TTC549 (cell line): Measurements from ENCODE around the gene ADORA1.

Source experiments
- FAIRE-seq: peaks from 2 replicates; lab custom pipeline; 2012; peaks lifted over from hg19 to GRCh38; lab: Jason Lieb, UNC

ADORA1 gene

GRCh38 chr1:203174324-203174985 is 46.9 kb downstream of the ADORA1 start:
- no peak for FAIRE-seq

- no peak for FAIRE-seq
These were observed 47.8 kb downstream of the ADORA1 start, which contains the start of gene MYBPH for GRCh38 chr1:203175237-203175826. TSS of gene MYBPH (minus strand) at chr1:203175826. CDS start at chr1:203175755, 71 bp downstream.

- FAIRE-seq: no peak
These were observed 48.3 kb downstream of the ADORA1 start for GRCh38 chr1:203175827-203176241.

GRCh38 chr1:203176273-203177035 is 48.9 kb downstream of the ADORA1 start:
- FAIRE-seq: no peak

GRCh38 chr1:203177036-203177405 is 49.5 kb downstream of the ADORA1 start:
- FAIRE-seq: no peak

GRCh38 chr1:203177470-203178039 is 50.0 kb downstream of the ADORA1 start:
- no peak for FAIRE-seq

GRCh38 chr1:203178083-203178482 is 50.6 kb downstream of the ADORA1 start:
- no peak for FAIRE-seq

GRCh38 chr1:203178821-203179666 is 51.5 kb downstream of the ADORA1 start:
- no peak for FAIRE-seq

- FAIRE-seq: no peak
These were observed 52.1 kb downstream of the ADORA1 start for GRCh38 chr1:203179667-203180005.

- FAIRE-seq: no peak
These were observed 53.2 kb downstream of the ADORA1 start for GRCh38 chr1:203180611-203181330.

GRCh38 chr1:203181586-203182386 is 54.3 kb downstream of the ADORA1 start:
- FAIRE-seq: no peak

GRCh38 chr1:203182387-203182953 is 54.9 kb downstream of the ADORA1 start:
- no peak for FAIRE-seq

GRCh38 chr1:203183828-203184227 is 56.3 kb downstream of the ADORA1 start:
- FAIRE-seq: no peak

GRCh38 chr1:203184467-203184866 is 56.9 kb downstream of the ADORA1 start:
- FAIRE-seq: no peak

- no peak for FAIRE-seq
These were observed 57.5 kb downstream of the ADORA1 start for GRCh38 chr1:203185061-203185461.

GRCh38 chr1:203185585-203185984 is 58.1 kb downstream of the ADORA1 start:
- FAIRE-seq: no peak

- FAIRE-seq: no peak
These were observed 58.5 kb downstream of the ADORA1 start for GRCh38 chr1:203186091-203186445.

- FAIRE-seq: no peak
These were observed 59.1 kb downstream of the ADORA1 start, which contains the start of gene CHI3L1 for GRCh38 chr1:203186446-203187303. TSS of gene CHI3L1 (minus strand) at chr1:203186704. CDS start at chr1:203186623, 81 bp downstream.

- no peak for FAIRE-seq
These were observed 59.8 kb downstream of the ADORA1 start for GRCh38 chr1:203187304-203187685.
